MM.1S (cell line): ENCODE results near the gene RAB9A.

Experiments used
- CTCF ChIP-seq: fragments of 300-600 bp; sonication (generic); IDR thresholded peaks from 2 replicates; pipeline ENCODE4 v1.5.1; 2016; ENCODE audit warnings: antibody characterized with exemption, low read length, mixed read lengths
- EZH2 ChIP-seq: fragments of 300-600 bp; sonication (generic); optimal IDR thresholded peaks from 2 replicates; pipeline ENCODE3; 2017; ENCODE audit warnings: low read depth, mild to moderate bottlenecking, antibody characterized with exemption, low read length, mixed read lengths
- EZH2phosphoT487 ChIP-seq: fragments of 300-600 bp; sonication (generic); IDR thresholded peaks from 2 replicates; pipeline ENCODE4 v1.6.1; 2018; ENCODE audit warnings: antibody characterized with exemption, low read length

- TF ChIP-seq CTCF (no peak), EZH2 (no peak), EZH2phosphoT487 (no peak)
These were observed 3.9 kb downstream of the RAB9A start for GRCh38 chrX:13692771-13693231.
